A549 (cell line): Measurements from ENCODE around the gene LARGE1. TPM values are rescaled to one million over a fixed set of nuclear protein-coding genes. Genes with fewer than 3 reads are reported as not detected.

Experiments used
- ATAC-seq, 2 experiments: fragments of 200-7000 bp in 1 of 2; fragments of >200 bp in 1 of 2; cut with Nextera tagmentation in 1 of 2; cut with Tn5 transposase in 1 of 2; 3 replicates each; pipeline versions ENCODE4 v1.8.0 to v1.9.1; 2018 to 2020; ENCODE audit warnings: mild to moderate bottlenecking in 1 of 2, moderate library complexity in 1 of 2
- CTCF ChIA-PET: fragments of 300-600 bp; sonication (Branson Sonifier 250); formaldehyde crosslinking; extraction: SDS; loops from one replicate; lab custom pipeline; 2021; ENCODE audit warnings: antibody characterized with exemption, inconsistent platforms; lab: Yijun Ruan, JAX
- POLR2A ChIA-PET: fragments of 350-600 bp; formaldehyde crosslinking; extraction: SDS; loops from one replicate; lab custom pipeline; 2021; ENCODE audit warnings: antibody characterized with exemption, inconsistent platforms; lab: Yijun Ruan, JAX
- DNase-seq, 2 experiments: peaks; one replicate each; pipeline versions ENCODE4 v3.0.0 to v3.0.0-alpha.2; 2011 to 2016; ENCODE audit warnings: low read depth in 1 of 2, low spot score in 1 of 2
- FAIRE-seq: peaks from 2 replicates; lab custom pipeline; 2011; peaks lifted over from hg19 to GRCh38; lab: Jason Lieb, UNC
- H3K27ac ChIP-seq, 2 experiments: fragments of >200 bp; sonication (Bioruptor Twin); formaldehyde crosslinking; 3 replicates each; pipeline ENCODE4 v1.5.1; 2016 to 2017
- H3K4me1 ChIP-seq: fragments of >200 bp; sonication (Bioruptor Twin); formaldehyde crosslinking; 3 replicates; pipeline ENCODE4 v1.6.1; 2016
- H3K4me2 ChIP-seq: fragments of >200 bp; sonication (Bioruptor Twin); formaldehyde crosslinking; 3 replicates; pipeline ENCODE4 v1.6.1; 2016
- H3K4me3 ChIP-seq: fragments of >200 bp; sonication (Bioruptor Twin); formaldehyde crosslinking; 3 replicates; pipeline ENCODE4 v1.5.1; 2016
- H3K9me3 ChIP-seq: fragments of >200 bp; sonication (Bioruptor Twin); formaldehyde crosslinking; 3 replicates; pipeline ENCODE4 v1.6.1; 2016
- CBX2 ChIP-seq: fragments of 200-600 bp; sonication (generic); IDR thresholded peaks from 2 replicates; pipeline ENCODE4 v1.6.1; 2016; ENCODE audit warnings: low read depth, mild to moderate bottlenecking, borderline replicate concordance
- CEBPB ChIP-seq, 2 experiments: fragments of >200 bp in 1 of 2; sonication (Bioruptor Twin) in 1 of 2; formaldehyde crosslinking in 1 of 2; IDR thresholded peaks; 2 replicates each; pipeline ENCODE4 v1.6.1; 2012 to 2016
- CHD4 ChIP-seq: fragments of 200-600 bp; sonication (generic); IDR thresholded peaks from 2 replicates; pipeline ENCODE4 v1.6.1; 2016; ENCODE audit warnings: antibody characterized with exemption, mild to moderate bottlenecking, borderline replicate concordance
- ELK1 ChIP-seq: fragments of 150-350 bp; IDR thresholded peaks from 2 replicates; pipeline ENCODE4 v1.6.1; 2014; ENCODE audit warnings: low read depth, mild to moderate bottlenecking, low read length
- ESRRA ChIP-seq: fragments of 150-350 bp; IDR thresholded peaks from 2 replicates; pipeline ENCODE4 v1.6.1; 2014; ENCODE audit warnings: mild to moderate bottlenecking, low read length, borderline replicate concordance
- FOSB ChIP-seq: fragments of 250-450 bp; sonication (Bioruptor Pico); IDR thresholded peaks from 2 replicates; pipeline ENCODE4 v1.5.0; 2020; ENCODE audit warnings: mild to moderate bottlenecking, moderate library complexity
- FOSL2 ChIP-seq, 2 experiments: fragments of 450-650 bp in 1 of 2; fragments of >200 bp in 1 of 2; sonication (Bioruptor Twin) in 1 of 2; formaldehyde crosslinking; IDR thresholded peaks; 2 replicates each; pipeline versions ENCODE4 v1.5.0 to v1.6.1; 2016 to 2020; ENCODE audit warnings: mild to moderate bottlenecking in 1 of 2, moderate library complexity in 1 of 2
- FOXS1 ChIP-seq: fragments of 250-450 bp; sonication (Bioruptor Pico); IDR thresholded peaks from 2 replicates; pipeline ENCODE4 v1.5.0; 2020; ENCODE audit warnings: mild to moderate bottlenecking, moderate library complexity
- GATA3 ChIP-seq: IDR thresholded peaks from 2 replicates; pipeline ENCODE4 v1.6.1; 2012; ENCODE audit warnings: borderline replicate concordance
- HEYL ChIP-seq: fragments of 250-450 bp; sonication (Bioruptor Pico); IDR thresholded peaks from 2 replicates; pipeline ENCODE4 v1.8.0; 2021; ENCODE audit warnings: mild to moderate bottlenecking, moderate library complexity
- HMGXB4 ChIP-seq: fragments of 250-450 bp; sonication (Bioruptor Pico); IDR thresholded peaks from 2 replicates; pipeline ENCODE4 v1.5.0; 2021; ENCODE audit warnings: mild to moderate bottlenecking, moderate library complexity, borderline replicate concordance
- HOXA7 ChIP-seq: fragments of 250-450 bp; sonication (Bioruptor Pico); IDR thresholded peaks from 2 replicates; pipeline ENCODE4 v1.5.0; 2020; ENCODE audit warnings: mild to moderate bottlenecking, moderate library complexity
- HOXB5 ChIP-seq: fragments of 250-450 bp; sonication (Bioruptor Pico); IDR thresholded peaks from 2 replicates; pipeline ENCODE4 v1.5.0; 2020; ENCODE audit warnings: mild to moderate bottlenecking, moderate library complexity
- JUNB ChIP-seq: fragments of >200 bp; sonication (Bioruptor Twin); formaldehyde crosslinking; IDR thresholded peaks from 2 replicates; pipeline ENCODE4 v1.6.1; 2016
- MYC ChIP-seq: IDR thresholded peaks from 2 replicates; pipeline ENCODE4 v1.6.1; 2012; ENCODE audit warnings: mild to moderate bottlenecking, inconsistent platforms, low read length, improper control_type of control experiment, borderline replicate concordance
- NPAS2 ChIP-seq: fragments of 250-450 bp; sonication (Bioruptor Pico); IDR thresholded peaks from 2 replicates; pipeline ENCODE4 v1.8.0; 2022; ENCODE audit warnings: mild to moderate bottlenecking, moderate library complexity, borderline replicate concordance
- NR3C1 ChIP-seq: fragments of >200 bp; sonication (Bioruptor Twin); formaldehyde crosslinking; IDR thresholded peaks from 3 replicates; pipeline ENCODE4 v1.6.1; 2017
- POLR2AphosphoS2 ChIP-seq: conservative IDR thresholded peaks from 2 replicates; pipeline ENCODE4 v1.6.1; 2012; ENCODE audit warnings: low read length, improper control_type of control experiment, inconsistent platforms
- RAD21 ChIP-seq, 2 experiments: fragments of >200 bp in 1 of 2; sonication (Bioruptor Twin) in 1 of 2; formaldehyde crosslinking in 1 of 2; IDR thresholded peaks in 1 of 2; conservative IDR thresholded peaks in 1 of 2; 2 replicates in 1 of 2; 3 replicates in 1 of 2; pipeline ENCODE4 v1.6.1; 2012 to 2018; ENCODE audit warnings: inconsistent platforms in 1 of 2
- RCOR1 ChIP-seq: fragments of 150-350 bp; IDR thresholded peaks from 2 replicates; pipeline ENCODE4 v1.6.1; 2014; ENCODE audit warnings: antibody characterized with exemption, low read length, low read depth
- SMC3 ChIP-seq: fragments of >200 bp; sonication (Bioruptor Twin); formaldehyde crosslinking; IDR thresholded peaks from 3 replicates; pipeline ENCODE4 v1.6.1; 2018; ENCODE audit warnings: inconsistent platforms
- TP53 ChIP-seq: fragments of 250-450 bp; sonication (Bioruptor Pico); IDR thresholded peaks from 2 replicates; pipeline ENCODE4 v1.5.0; 2021; ENCODE audit warnings: mild to moderate bottlenecking, moderate library complexity
- USF2 ChIP-seq: fragments of 450-650 bp; IDR thresholded peaks from 2 replicates; pipeline ENCODE4 v1.6.1; 2014; ENCODE audit warnings: antibody characterized with exemption
- ZC3H11A ChIP-seq: fragments of 450-650 bp; IDR thresholded peaks from 2 replicates; pipeline ENCODE4 v1.6.1; 2014; ENCODE audit warnings: antibody characterized with exemption, mild to moderate bottlenecking
- ZNF302 ChIP-seq: fragments of 250-450 bp; sonication (Bioruptor Pico); IDR thresholded peaks from 2 replicates; pipeline ENCODE4 v1.9.0; 2021; ENCODE audit warnings: inconsistent platforms, mild to moderate bottlenecking, moderate library complexity
- WGBS: methylation state at CpG from one replicate; pipeline ENCODE4 v1.1.6; 2017; ENCODE audit errors: missing lambda C conversion rate; 5-methylcytosine and 5-hydroxymethylcytosine counted together
- polyA plus RNA-seq, 4 experiments: library from polyadenylated mRNA; depleted of rRNA in 3 of 4; stranded (reverse); fragments of >200 nt; fragmentation: RNase III in 1 of 4; extraction: RNeasy Plus Mini Kit Qiagen cat#74134 plus additional on column Dnase treatment in 1 of 4; gene quantifications; 2 replicates in 3 of 4; 3 replicates in 1 of 4; pipeline ENCODE4 v1.2.3, GENCODE V29; 2011 to 2017
- TF ChIP-seq, protein P1 (sequence below): IDR thresholded peaks from 2 replicates; pipeline ENCODE4 v1.6.1; 2012; ENCODE audit warnings: low read depth, borderline replicate concordance
- TF ChIP-seq, protein P2 (sequence below): fragments of >200 bp; sonication (Bioruptor Twin); formaldehyde crosslinking; IDR thresholded peaks from 3 replicates; pipeline ENCODE4 v1.6.1; 2016
- TF ChIP-seq, protein P3 (sequence below): IDR thresholded peaks from 2 replicates; pipeline ENCODE4 v1.6.1; 2012

LARGE1 gene
- polyA plus RNA-seq, 2 of the 4 experiments (the other 2 are of a cell fraction), result 2.7 to 5.8 TPM

GRCh38 chr22:33391298-33391697, 529.0 kb downstream of the LARGE1 start:
- no peak overlapping the region for H3K4me3 ChIP-seq
- POLR2A ChIA-PET, result no interaction called here
- no peaks in the 10 kb centered on the region for H3K9me3 ChIP-seq
- ATAC-seq (no peak), FAIRE-seq (no peak), DNase-seq (no peak)
- no peak overlapping the region for H3K4me2 ChIP-seq
- H3K4me1 ChIP-seq, result no peaks in the 10 kb centered on the region
- H3K27ac ChIP-seq, result no peak overlapping the region
- CTCF ChIA-PET, result no interaction called here
- TF ChIP-seq NPAS2 (no peak), HOXB5 (CRISPR knock-in tag) (no peak), TP53 (CRISPR knock-in tag) (no peak), MYC (no peak), ELK1 (no peak), CHD4 (no peak), HOXA7 (CRISPR knock-in tag) (no peak), FOSL2 (IDR thresholded peaks at IDR 0.05) (no peak), FOSL2 (CRISPR knock-in tag; IDR thresholded peaks at IDR 0.05) (no peak), SMC3 (no peak), JUNB (no peak)
- TF ChIP-seq, protein P1, sequence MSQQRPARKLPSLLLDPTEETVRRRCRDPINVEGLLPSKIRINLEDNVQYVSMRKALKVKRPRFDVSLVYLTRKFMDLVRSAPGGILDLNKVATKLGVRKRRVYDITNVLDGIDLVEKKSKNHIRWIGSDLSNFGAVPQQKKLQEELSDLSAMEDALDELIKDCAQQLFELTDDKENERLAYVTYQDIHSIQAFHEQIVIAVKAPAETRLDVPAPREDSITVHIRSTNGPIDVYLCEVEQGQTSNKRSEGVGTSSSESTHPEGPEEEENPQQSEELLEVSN, result no peak

- WGBS, result 59% methylated on average over 4 of the region's 4 CpGs
Measured at GRCh38 chr22:33389936-33390335, 530.3 kb downstream of the LARGE1 start.

GRCh38 chr22:33386270-33386669, 534.0 kb downstream of the LARGE1 start:
- POLR2A ChIA-PET, result no interaction called here
- Histone ChIP-seq H3K27ac (no peak overlapping the region), H3K9me3 (no peaks in the 10 kb centered on the region), H3K4me2 (no peak overlapping the region), H3K4me1 (peaks cover 22% of the 10 kb centered on the region), H3K4me3 (no peak overlapping the region)
- ATAC-seq (no peak), FAIRE-seq (no peak), DNase-seq (no peak)
- CTCF ChIA-PET, result interaction anchor here (0.5 to 0.6 kb wide), 2 partner anchors 13 to 79 kb away, joined by 3 read pairs; no protein-coding TSS in a partner anchor
- WGBS, result 59% methylated on average over 5 of the region's 5 CpGs
- TF ChIP-seq CBX2 (no peak), POLR2AphosphoS2 (no peak), GATA3 (no peak), HMGXB4 (no peak), RAD21 (conservative IDR thresholded peaks at IDR 0.05 in 1 of 2, IDR thresholded peaks at IDR 0.05 in 1 of 2) (no peak), CHD4 (no peak), ZNF302 (CRISPR knock-in tag) (no peak), NR3C1 (no peak), NPAS2 (no peak), ESRRA (no peak), CEBPB (IDR thresholded peaks at IDR 0.05) (no peak), RCOR1 (no peak), FOSB (CRISPR knock-in tag) (no peak), HEYL (CRISPR knock-in tag) (no peak), FOXS1 (CRISPR knock-in tag) (no peak)
- TF ChIP-seq, protein P2, sequence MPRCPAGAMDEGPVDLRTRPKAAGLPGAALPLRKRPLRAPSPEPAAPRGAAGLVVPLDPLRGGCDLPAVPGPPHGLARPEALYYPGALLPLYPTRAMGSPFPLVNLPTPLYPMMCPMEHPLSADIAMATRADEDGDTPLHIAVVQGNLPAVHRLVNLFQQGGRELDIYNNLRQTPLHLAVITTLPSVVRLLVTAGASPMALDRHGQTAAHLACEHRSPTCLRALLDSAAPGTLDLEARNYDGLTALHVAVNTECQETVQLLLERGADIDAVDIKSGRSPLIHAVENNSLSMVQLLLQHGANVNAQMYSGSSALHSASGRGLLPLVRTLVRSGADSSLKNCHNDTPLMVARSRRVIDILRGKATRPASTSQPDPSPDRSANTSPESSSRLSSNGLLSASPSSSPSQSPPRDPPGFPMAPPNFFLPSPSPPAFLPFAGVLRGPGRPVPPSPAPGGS, result no peak
- TF ChIP-seq, protein P1, result no peak
- TF ChIP-seq, protein P3, sequence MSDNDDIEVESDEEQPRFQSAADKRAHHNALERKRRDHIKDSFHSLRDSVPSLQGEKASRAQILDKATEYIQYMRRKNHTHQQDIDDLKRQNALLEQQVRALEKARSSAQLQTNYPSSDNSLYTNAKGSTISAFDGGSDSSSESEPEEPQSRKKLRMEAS, result no peak

More at GRCh38 chr22:33389936-33390335, 530.3 kb downstream of the LARGE1 start:
- no peak overlapping the region for H3K4me2 ChIP-seq
- FAIRE-seq, result no peak
- H3K27ac ChIP-seq, result no peak overlapping the region
- DNase-seq, result no peak
- no peaks in the 10 kb centered on the region for H3K4me1 ChIP-seq
- no peak for ATAC-seq
- CTCF ChIA-PET, result no interaction called here
- no peak overlapping the region for H3K4me3 ChIP-seq
- TF ChIP-seq ZC3H11A (no peak), HOXB5 (CRISPR knock-in tag) (no peak), USF2 (no peak)
- POLR2A ChIA-PET, result no interaction called here
- H3K9me3 ChIP-seq, result no peaks in the 10 kb centered on the region
